ENCODE measurements around the gene CDHR1.

DNA sequence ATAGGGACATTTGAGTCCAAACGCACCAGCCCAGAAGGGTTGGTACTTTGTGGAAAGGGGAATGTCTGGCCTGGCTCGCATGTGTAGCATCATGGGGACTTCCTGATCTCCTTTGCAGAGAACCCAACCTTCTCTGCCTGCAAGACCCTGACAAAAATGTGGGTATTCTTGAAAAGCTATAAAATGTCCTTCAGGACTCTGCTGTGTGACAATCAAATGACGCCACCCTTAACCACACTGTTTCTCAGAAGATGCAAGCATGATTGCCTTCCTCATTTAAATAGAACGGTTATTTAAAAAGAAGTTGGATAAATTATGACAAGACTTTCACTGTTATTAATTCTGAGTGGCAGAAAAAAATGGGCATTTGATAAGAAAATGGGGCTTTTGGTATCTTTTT is 35.8 kb upstream of the CDHR1 start:
- TF ChIP-seq, protein P1, sequence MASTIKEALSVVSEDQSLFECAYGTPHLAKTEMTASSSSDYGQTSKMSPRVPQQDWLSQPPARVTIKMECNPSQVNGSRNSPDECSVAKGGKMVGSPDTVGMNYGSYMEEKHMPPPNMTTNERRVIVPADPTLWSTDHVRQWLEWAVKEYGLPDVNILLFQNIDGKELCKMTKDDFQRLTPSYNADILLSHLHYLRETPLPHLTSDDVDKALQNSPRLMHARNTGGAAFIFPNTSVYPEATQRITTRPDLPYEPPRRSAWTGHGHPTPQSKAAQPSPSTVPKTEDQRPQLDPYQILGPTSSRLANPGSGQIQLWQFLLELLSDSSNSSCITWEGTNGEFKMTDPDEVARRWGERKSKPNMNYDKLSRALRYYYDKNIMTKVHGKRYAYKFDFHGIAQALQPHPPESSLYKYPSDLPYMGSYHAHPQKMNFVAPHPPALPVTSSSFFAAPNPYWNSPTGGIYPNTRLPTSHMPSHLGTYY (CRISPR knock-in tag; IDR thresholded peaks at IDR 0.05) = no peak
- TF ChIP-seq, protein P2, sequence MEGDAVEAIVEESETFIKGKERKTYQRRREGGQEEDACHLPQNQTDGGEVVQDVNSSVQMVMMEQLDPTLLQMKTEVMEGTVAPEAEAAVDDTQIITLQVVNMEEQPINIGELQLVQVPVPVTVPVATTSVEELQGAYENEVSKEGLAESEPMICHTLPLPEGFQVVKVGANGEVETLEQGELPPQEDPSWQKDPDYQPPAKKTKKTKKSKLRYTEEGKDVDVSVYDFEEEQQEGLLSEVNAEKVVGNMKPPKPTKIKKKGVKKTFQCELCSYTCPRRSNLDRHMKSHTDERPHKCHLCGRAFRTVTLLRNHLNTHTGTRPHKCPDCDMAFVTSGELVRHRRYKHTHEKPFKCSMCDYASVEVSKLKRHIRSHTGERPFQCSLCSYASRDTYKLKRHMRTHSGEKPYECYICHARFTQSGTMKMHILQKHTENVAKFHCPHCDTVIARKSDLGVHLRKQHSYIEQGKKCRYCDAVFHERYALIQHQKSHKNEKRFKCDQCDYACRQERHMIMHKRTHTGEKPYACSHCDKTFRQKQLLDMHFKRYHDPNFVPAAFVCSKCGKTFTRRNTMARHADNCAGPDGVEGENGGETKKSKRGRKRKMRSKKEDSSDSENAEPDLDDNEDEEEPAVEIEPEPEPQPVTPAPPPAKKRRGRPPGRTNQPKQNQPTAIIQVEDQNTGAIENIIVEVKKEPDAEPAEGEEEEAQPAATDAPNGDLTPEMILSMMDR (IDR thresholded peaks at IDR 0.05) = no peak
- TF ChIP-seq, protein P3, sequence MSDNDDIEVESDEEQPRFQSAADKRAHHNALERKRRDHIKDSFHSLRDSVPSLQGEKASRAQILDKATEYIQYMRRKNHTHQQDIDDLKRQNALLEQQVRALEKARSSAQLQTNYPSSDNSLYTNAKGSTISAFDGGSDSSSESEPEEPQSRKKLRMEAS (CRISPR knock-in tag; IDR thresholded peaks at IDR 0.05) = no peak
- no peak for TF ChIP-seq CREB1 (CRISPR knock-in tag; IDR thresholded peaks at IDR 0.05)
- TF ChIP-seq, protein P4, sequence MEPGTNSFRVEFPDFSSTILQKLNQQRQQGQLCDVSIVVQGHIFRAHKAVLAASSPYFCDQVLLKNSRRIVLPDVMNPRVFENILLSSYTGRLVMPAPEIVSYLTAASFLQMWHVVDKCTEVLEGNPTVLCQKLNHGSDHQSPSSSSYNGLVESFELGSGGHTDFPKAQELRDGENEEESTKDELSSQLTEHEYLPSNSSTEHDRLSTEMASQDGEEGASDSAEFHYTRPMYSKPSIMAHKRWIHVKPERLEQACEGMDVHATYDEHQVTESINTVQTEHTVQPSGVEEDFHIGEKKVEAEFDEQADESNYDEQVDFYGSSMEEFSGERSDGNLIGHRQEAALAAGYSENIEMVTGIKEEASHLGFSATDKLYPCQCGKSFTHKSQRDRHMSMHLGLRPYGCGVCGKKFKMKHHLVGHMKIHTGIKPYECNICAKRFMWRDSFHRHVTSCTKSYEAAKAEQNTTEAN (CRISPR knock-in tag; IDR thresholded peaks at IDR 0.05) = no peak

Measured in WTC11 (cell line).